HG03457 (cell line): ENCODE results near the gene INVS.
"Not testable (repeated sequence)": the region's sequence is repeated elsewhere in the genome, so short reads cannot be mapped to it uniquely, and the experiment has no call there.

Experiments used
- ATAC-seq: cut with Tn5 transposase; IDR thresholded peaks from one replicate; pipeline ENCODE4 v1.9.1; 2021; ENCODE audit warnings: moderate number of reproducible peaks; ENCODE audit not compliant: unreplicated experiment

The INVS gene, protein sequence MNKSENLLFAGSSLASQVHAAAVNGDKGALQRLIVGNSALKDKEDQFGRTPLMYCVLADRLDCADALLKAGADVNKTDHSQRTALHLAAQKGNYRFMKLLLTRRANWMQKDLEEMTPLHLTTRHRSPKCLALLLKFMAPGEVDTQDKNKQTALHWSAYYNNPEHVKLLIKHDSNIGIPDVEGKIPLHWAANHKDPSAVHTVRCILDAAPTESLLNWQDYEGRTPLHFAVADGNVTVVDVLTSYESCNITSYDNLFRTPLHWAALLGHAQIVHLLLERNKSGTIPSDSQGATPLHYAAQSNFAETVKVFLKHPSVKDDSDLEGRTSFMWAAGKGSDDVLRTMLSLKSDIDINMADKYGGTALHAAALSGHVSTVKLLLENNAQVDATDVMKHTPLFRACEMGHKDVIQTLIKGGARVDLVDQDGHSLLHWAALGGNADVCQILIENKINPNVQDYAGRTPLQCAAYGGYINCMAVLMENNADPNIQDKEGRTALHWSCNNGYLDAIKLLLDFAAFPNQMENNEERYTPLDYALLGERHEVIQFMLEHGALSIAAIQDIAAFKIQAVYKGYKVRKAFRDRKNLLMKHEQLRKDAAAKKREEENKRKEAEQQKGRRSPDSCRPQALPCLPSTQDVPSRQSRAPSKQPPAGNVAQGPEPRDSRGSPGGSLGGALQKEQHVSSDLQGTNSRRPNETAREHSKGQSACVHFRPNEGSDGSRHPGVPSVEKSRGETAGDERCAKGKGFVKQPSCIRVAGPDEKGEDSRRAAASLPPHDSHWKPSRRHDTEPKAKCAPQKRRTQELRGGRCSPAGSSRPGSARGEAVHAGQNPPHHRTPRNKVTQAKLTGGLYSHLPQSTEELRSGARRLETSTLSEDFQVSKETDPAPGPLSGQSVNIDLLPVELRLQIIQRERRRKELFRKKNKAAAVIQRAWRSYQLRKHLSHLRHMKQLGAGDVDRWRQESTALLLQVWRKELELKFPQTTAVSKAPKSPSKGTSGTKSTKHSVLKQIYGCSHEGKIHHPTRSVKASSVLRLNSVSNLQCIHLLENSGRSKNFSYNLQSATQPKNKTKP

DNA sequence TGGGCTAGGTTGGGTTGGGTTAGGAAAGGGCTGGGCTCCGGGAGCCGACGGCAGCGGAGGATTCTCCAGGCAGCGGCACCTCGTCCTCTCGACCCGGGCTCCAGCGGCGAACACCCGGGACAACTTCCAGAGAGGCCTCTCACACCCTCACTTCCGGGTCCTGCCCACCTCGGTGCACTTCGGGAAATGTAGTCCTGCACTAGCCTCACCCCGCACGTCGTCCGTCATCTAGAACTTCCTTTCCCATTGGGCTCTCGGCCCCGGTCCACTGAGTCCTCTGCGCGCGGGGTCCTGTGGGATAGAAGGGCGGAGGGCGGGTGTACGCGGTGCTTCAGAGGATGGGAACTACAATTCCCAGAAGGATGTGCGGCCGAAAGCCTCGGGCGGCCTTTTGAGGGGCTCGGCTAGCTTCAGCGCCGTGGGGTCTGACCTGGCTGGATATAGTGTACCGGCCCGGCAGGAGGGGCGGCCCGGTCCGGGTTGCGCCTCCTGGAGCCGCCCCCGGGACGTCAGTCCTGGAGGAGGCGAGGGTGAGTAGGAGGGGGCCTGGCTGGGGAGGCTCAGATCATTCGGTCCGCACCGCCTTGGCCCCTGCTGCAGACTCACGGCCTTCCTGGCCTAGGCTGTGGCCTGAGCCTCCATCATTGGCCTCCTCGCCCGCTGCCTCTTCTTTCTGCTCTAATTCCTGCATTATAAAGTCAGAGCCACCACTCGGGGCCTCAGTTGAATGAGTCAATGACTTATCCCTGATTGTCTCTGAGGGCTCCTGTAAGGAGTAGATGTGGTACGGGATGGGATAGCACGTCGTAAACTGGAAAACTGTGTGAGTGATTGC is at the start of gene INVS, which contains the start of gene ERP44:
TSS of gene INVS (plus strand) at position 357 of the 835 bp plus-strand sequence. CDS start 5,279 bp downstream, outside the sequence.
TSS of gene ERP44 (minus strand) at position 114 of the 835 bp plus-strand sequence. CDS start 160 bp downstream, outside the sequence.
- peak; percentile 97 for ATAC-seq

DNA sequence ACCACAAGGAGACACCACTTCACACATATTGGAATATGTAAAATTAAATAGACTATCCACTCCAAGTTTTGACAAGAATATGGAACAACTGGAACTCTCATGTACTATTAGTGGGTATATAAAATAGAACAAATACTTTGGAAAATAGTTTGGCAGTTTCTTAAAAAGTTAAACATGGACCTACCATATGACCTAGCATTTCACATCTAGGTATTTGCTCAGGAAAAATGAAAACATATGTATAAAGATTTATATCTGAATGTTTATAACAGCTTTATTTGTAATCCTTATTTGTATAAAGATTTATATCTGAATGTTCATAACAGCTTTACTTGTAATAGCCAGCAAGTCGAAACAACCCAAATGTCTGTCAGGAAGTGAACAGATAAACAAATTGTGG is 49.5 kb upstream of the INVS start:
- ATAC-seq = no peak

DNA sequence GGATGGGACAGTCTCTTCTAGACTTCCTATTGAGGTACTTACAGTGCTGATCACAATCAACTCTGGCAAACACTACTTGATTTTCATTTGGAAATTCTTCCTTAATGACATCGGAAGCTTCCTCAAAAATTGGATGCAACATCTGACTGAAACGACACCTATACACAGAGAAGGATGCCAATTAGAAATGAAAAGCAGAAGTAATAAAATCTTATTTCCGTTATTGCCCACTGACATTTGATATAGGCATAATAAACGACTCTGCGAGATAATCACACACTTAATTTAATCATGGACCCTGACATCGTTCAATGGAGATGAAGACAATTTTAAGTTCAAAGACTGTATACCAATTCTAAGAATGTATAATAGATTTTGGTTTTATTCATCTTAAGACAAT is 46.7 kb upstream of the INVS start:
- no peak for ATAC-seq

DNA sequence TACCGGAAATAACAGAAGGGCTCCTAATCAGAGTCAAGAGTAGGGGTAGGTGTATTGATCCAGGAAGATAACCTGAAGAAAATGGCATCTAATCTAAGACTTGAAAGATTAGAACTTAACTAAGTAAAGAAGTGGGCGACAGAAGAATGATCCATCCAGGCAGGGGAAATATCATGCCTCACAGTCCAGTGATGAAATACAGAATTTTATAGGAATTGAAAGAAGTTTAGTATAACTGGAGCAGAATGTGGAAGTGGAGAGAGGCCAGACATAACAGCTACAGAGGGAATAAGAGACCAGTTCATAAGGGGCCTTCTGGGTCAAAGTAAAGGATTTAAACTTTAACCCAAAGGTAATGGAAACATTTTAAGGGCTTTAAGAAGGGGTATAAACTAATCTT is 42.5 kb upstream of the INVS start:
- no peak for ATAC-seq

DNA sequence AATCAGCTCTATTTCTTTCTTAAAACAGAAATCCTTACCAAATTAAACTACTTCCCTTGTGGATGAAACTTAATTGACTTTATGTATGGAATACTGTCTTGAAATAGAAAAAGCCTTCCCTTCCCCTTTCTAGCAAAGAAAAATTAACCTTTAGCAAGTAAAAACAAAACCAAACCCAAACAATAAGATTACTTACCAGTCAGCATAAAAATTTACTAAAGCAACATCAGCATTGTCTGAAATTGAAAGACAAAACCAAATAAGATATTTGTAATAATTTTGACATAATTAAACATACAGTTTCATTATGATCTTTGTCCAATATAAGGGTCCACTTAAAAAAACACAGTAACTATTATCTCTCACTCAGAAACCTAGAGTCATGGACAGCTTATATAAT is 41.4 kb upstream of the INVS start:
- no peak for ATAC-seq

DNA sequence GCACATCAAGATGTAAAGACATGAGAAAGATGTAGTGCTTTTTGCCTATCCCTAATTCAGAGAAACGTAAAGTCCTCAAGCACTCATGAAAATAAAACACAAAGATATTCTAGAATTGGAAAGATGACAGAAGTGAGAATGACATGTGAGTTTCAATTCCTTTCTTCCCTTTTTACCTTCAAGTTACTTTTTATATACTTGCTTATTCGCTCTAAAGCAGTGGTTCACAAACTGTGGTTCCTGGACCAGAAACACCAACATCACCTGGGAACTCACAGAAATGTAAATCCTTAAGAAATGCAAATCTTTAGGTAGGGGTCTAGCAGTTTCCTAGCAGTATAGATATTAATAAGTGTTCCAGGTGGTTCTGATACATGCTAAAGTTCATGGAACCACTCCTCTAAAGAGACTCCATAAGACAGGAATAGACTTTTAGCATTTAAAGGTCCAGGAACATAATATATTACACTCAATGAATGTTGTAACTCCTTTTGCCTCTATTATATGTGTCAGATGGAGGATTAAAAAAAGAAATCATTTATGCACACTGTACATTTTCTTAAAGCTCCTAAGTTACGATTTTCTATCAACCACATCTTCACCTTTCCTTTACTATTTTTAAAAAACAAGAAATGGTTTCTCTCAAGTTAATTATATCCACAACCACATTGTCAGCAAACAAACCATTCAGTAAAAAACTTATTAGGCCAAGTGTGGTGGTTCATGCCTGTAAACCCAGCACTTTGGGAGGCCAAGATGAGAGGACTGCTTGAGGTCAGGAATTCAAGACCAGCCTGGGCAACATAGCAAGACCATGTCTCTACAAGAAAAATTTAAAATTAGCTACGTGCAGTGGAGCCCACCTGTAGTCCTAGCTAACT is 40.1 kb upstream of the INVS start:
- ATAC-seq = peak; percentile 60

DNA sequence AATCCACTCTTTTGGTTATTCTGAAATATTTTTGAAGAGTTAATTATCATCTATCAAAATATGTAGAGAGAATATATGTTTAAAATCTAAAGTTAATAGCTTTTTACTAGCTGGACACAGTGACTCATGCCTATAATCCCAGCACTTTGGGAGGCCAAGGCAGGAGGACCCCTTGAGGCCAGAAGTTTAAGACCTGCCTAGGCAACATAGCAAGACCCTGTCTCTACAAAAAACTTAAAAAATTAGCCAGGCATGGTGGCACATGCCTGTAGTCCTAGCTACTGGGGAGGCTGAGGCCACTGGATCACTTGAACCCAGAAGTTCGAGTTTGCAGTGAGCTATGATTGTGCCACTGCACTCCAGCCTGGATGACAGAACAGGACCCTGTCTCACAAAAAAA is 36.4 kb upstream of the INVS start:
- ATAC-seq = not testable (repeated sequence)

DNA sequence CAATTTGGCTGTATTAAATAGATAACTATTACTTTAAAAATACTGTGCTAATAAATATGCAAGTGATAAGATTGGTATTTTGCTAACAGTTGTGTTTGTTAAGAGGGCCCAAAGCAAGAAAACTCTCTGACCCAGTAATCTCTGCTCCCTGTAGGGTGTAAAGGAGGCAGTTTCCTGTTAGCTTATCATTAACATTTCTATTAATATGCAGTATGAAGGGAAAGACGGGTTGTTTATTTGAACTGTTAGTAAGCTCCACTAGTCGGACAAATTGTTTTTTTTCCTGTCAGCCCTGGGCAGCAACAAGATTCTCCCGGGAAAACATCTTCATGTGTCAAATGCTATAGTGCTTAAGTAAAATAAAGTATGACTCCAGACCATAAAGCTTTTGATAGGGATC is 35.9 kb upstream of the INVS start:
- ATAC-seq = no peak

DNA sequence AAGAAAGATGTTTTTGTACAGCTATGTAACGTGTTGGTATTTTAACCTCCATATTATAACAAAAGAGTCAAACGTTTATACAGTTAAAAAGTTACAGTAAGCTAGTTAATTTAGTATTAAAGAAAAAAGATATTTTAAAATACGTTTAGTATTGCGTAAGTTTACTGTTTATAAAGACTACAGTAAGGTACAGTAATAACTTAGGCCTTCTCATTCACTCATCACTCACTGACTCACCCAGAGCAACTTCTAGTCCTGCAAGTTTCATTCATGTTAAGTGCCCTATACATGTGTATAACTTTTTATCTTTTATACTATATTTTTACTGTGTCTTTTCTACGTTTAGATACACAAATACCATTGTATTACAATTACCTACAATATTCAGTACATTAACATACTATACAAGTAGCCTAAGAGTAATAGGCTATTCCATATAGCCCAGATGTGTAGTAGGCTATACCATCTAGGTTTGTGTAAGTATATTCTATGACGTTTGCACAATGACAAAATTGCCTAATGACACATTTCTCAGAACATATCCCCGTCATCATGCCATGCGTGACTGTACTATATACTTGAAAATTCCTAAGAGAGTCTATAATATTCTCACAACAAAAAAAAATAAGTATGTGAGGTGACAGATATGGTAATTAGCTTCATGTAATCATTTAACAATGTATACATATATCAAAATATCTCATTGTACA is 34.0 kb upstream of the INVS start:
- ATAC-seq = no peak

DNA sequence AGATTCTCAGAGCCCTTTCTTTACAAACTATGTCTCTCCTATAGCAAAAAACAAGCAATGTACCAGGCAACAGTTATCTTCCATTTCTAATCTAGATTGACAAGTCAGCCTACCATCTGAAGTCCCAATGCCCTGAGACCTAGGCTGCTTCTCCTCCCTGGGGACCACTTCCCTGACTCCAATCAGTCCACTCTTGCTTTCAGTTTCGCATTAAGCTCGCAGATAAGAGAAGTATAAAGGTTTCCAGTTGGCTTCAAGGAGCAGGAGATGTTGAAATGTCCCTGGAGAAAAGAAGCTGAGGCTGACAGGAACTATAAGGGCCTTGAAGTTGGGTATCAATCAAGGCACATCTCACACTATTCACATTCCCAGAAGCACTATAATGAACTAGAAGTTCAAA is 32.5 kb upstream of the INVS start:
- ATAC-seq = peak; percentile 82

DNA sequence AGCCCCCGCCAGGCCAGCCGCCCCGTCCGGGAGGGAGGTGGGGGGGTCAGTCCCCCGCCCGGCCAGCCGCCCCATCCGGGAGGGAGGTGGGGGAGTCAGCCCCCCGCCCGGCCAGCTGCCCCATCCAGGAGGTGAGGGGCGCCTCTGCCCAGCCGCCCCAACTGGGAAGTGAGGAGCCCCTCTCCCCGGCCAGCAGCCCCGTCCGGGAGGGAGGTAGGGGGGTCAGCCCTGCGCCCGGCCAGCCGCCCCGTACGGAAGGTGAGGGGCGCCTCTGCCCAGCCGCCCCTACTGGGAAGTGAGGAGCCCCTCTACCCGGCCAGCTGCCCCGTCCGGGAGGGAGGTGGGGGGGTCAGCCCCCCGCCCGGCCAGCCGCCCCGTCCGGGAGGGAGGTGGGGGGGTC is 31.1 kb upstream of the INVS start:
- ATAC-seq = not testable (repeated sequence)

DNA sequence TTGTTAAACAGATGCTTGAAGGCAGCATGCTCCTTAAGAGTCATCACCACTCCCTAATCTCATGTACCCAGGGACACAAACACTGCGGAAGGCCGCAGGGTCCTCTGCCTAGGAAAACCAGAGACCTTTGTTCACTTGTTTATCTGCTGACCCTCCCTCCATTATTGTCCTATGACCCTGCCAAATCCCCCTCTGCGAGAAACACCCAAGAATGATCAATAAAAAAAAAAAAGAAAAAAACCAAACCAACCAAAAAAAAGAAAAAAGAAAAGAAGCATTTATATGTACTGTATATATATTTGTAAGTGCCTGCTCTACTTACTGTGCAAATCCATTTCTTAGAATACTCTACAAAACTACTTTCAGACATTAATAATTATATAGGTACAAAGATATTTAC is 30.0 kb upstream of the INVS start:
- not testable (repeated sequence) for ATAC-seq

DNA sequence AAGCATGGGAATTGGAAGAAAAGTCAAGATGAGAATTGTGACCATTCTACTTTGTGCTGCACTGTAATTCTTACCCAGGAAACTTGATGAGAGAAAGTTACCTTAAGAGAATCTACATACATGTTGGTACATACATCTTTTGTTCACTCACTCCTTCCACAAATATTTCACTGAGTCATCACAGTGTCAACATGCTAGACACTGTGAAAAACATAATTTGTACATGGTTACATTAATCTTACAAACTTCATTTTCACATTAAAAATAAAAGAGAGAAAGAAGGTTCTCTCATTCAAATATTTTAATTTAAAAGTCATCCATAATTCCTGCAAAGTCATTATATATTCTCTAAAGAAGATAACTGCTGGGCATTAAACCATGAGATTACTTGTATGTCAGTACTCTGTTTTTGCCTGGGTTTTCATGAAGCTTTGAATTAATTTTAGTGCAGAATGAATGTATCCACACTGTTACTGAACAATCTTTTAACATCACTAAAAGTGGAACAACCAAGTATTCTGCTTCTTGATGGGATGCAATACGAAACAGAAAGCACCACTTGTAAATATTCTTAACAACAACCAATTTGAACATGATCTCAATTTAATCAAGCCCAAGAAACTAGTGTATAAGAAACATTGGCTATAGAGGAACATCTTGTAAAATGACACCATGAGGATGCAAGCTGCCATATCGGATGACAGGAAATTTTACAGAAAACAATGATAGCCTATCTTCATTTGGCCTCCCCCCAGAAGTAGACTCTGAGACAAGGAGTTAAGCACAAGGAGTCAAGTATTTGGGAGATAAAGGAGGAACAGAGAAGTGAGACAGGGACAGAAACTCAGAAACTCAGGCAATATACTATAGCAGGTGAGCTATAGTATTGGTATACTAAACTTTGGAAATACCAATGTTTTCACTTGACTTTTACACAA is 28.7 kb upstream of the INVS start:
- ATAC-seq = no peak

DNA sequence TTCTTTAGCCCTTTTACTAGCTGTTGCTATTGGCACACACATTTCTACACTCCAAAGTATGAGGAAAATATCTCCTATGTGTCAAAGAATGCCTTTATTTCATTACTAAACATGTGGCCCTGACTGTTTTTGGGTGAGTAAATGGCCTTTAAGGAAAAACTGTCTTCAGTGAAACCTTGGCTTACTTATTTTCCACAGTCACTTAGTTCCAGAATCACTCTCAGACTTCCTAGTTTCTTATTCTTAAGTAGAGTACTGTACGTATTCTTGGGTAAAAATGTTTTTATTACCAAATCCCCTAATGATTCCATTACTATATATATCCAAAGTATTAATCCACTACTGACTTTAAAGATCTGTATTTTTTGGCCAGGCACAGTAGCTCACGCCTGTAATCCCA is 27.8 kb upstream of the INVS start:
- no peak for ATAC-seq

DNA sequence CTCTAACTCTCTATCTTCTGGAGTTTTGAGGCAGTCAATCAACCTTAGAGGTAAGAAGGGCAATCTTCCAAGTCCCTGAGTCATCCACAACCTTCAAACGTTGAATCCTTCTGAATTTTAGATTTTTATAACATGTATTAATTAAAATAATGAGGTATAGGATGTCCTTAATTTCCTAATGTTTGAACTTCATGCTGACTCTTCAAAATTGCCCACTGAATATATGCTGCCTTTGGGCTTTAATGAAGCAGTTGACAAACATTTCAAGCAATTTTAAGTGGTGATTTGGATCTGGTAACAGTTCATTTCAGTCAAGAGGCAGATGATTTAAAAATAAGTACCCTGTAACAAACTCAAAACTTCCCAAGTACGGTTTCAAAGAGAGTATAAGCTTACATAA is 26.2 kb upstream of the INVS start:
- no peak for ATAC-seq

DNA sequence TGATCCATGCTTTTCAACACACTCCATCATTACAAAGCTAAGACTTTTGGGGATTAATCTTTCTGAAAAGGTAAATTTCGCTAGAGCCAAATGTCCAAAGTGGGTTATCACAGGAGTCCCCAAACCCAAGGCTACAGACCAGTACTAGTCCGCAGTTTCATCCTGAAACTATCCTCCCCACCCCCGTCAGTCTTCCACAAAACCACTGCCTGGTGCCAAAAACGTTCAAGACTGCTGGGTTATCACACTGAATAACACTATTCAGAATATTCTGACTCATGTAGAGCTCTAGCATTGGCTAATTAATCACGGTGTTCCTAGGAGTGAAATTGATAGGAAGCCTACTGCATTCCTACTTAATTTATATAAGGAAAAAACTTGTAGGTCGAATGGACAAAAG is 24.9 kb upstream of the INVS start:
- ATAC-seq = no peak

DNA sequence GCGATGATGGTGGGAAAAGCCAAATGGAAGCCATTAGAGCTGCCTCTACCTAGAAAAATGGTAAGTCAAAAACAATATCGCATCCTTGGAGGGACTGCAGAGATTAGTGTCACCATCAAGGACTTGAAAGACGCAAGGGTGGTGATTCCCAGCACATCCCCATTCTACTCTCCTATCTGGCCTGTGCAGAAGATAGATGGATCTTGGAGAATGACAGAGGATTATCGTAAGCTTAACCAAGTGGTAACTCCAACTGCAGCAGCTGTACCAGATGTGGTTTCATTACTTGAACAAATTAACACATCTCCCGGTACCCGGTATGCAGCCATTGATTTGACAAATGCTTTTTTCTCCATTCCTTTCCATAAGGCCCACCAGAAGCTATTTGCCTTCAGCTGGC is 24.1 kb upstream of the INVS start:
- no peak for ATAC-seq

DNA sequence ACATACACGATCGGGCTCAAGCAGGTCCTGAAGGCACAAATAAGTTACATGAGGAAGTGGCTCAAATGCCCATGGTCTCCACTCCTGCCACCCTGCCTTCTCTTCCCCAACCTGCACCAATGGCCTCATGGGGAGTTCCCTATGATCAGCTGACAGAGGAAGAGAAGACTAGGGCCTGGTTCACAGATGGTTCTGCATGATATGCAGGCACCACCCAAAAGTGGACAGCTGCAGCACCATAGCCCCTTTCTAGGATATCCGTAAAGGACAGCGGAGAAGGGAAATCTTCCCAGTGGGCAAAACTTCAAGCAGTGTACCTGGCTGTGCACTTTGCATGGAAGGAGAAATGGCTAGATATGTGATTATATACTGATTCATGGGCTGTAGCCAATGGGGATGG is 22.8 kb upstream of the INVS start:
- ATAC-seq = not testable (repeated sequence)
